PC-9 (cell line): ENCODE measurements around the gene PKHD1.

Source experiments
- CTCF ChIP-seq: fragments of 200-600 bp; sonication (generic); conservative IDR thresholded peaks from 2 replicates; pipeline ENCODE4 v1.6.1; 2017; ENCODE audit warnings: mixed run types, antibody characterized with exemption, mild to moderate bottlenecking, moderate library complexity
- EZH2 ChIP-seq: fragments of 200-600 bp; sonication (generic); IDR thresholded peaks from 2 replicates; pipeline ENCODE4 v1.8.0; 2017; ENCODE audit warnings: antibody characterized with exemption, low read depth

- TF ChIP-seq CTCF (no peak), EZH2 (no peak)
These were observed 368.1 kb downstream of the PKHD1 start for GRCh38 chr6:51719297-51719696.
